Neutrophil (primary cell): Measurements from ENCODE around the gene CHRM4.

Source experiments
- H3K27ac ChIP-seq: fragments of 200-600 bp; sonication (generic); 2 replicates; pipeline ENCODE4 v1.5.1; 2016; ENCODE audit warnings: mild to moderate bottlenecking, moderate library complexity
- H3K27me3 ChIP-seq: fragments of 200-600 bp; sonication (generic); 2 replicates; pipeline ENCODE4 v1.6.0; 2016; ENCODE audit warnings: mild to moderate bottlenecking
- H3K36me3 ChIP-seq: fragments of 200-600 bp; sonication (generic); 2 replicates; pipeline ENCODE4 v1.5.1; 2017
- H3K4me1 ChIP-seq, 2 experiments: fragments of 200-600 bp in 1 of 2; sonication (generic) in 1 of 2; 1 replicate in 1 of 2; 2 replicates in 1 of 2; pipeline versions ENCODE4 v1.5.1 to v1.6.1; 2013 to 2016; ENCODE audit warnings: low read depth in 1 of 2, low read length in 1 of 2, mild to moderate bottlenecking in 1 of 2, moderate library complexity in 1 of 2; ENCODE audit not compliant: control insufficient read depth in 1 of 2, insufficient read depth in 1 of 2
- H3K4me3 ChIP-seq, 2 experiments: fragments of 200-600 bp in 1 of 2; sonication (generic) in 1 of 2; 1 replicate in 1 of 2; 2 replicates in 1 of 2; pipeline ENCODE4 v1.5.1; 2013 to 2016; ENCODE audit warnings: low read depth in 1 of 2, low read length in 1 of 2, mild to moderate bottlenecking in 1 of 2, moderate library complexity in 1 of 2
- H3K9me3 ChIP-seq: fragments of 200-600 bp; sonication (generic); 2 replicates; pipeline ENCODE4 v1.5.1; 2016
- CTCF ChIP-seq: fragments of 200-600 bp; sonication (generic); IDR thresholded peaks from 2 replicates; pipeline ENCODE4 v1.5.1; 2016; ENCODE audit warnings: antibody characterized with exemption

CHRM4 gene

GRCh38 chr11:46345881-46346484 is 45.6 kb downstream of the CHRM4 start:
- peaks cover 91 to 94% of the 10 kb centered on the region in 2 experiments for H3K4me1 ChIP-seq
- peak overlapping the region; percentile 94 for H3K27ac ChIP-seq
- H3K9me3 ChIP-seq: no peaks in the 10 kb centered on the region

GRCh38 chr11:46345131-46345597 is 46.4 kb downstream of the CHRM4 start:
- Histone ChIP-seq H3K27ac (peak overlapping the region; percentile 94), H3K4me1 (peaks cover 93 to 94% of the 10 kb centered on the region in 2 experiments), H3K9me3 (no peaks in the 10 kb centered on the region), H3K27me3 (no peaks in the 10 kb centered on the region), H3K36me3 (peaks cover 14% of the 10 kb centered on the region), H3K4me3 (peak overlapping the region; percentile 93 to 97)
- peak; percentile 27 for TF ChIP-seq CTCF

More at GRCh38 chr11:46345881-46346484, 45.6 kb downstream of the CHRM4 start:
- peak; percentile 12 for TF ChIP-seq CTCF
- Histone ChIP-seq H3K36me3 (peaks cover 17% of the 10 kb centered on the region), H3K4me3 (peak overlapping the region; percentile 93 to 97), H3K27me3 (no peaks in the 10 kb centered on the region)

DNA sequence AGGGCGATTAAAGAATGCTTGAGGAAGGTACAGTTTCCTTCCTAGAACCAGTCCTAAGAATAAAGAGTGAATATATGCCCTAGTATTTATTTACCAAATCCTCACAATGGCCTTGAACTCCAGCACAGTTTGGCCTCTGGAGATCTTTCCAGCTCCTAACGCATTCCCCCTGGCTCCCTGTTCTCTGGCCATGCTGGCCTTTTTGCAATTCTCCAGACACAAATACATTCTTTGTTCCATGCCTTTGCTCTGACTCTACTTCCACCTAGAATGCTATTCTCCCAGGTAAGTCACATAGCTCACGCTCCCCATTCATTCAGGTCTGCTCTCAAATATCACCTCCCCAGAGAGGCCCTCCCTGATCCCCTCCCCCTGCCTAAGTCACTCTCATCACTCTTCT is 48.1 kb downstream of the CHRM4 start:
- Histone ChIP-seq H3K27me3 (no peaks in the 10 kb centered on the region), H3K9me3 (no peaks in the 10 kb centered on the region), H3K27ac (peak overlapping the region; percentile 94), H3K36me3 (peaks cover 7% of the 10 kb centered on the region), H3K4me3 (no peak overlapping the region), H3K4me1 (peaks cover 93 to 94% of the 10 kb centered on the region in 2 experiments)
- TF ChIP-seq CTCF: no peak

DNA sequence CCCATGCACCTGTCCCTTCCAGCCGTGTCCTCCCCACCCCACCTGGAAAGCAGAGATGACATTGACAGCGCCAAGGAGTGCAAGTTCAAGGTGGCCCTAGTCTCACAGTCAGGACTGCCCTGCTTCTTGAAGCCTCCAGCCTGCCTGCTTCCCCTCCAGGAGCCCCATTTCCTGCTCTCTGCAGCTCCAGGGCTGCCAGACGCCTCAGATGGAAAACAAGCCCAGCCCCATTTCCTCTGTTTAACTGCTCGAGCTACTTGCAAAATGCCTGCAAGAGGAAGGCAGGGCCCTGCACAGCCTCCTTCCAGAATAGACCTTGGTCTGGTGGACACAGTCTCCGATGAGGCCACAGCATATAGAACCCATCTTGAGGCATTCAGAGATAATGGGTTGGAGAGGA is 49.3 kb downstream of the CHRM4 start:
- H3K9me3 ChIP-seq: no peaks in the 10 kb centered on the region
- H3K27me3 ChIP-seq: no peaks in the 10 kb centered on the region
- no peaks in the 10 kb centered on the region for H3K36me3 ChIP-seq
- peaks cover 97% of the 10 kb centered on the region in 2 experiments for H3K4me1 ChIP-seq
- no peak for TF ChIP-seq CTCF
- peak overlapping the region in 1 of 2 experiments; percentile 13 for H3K4me3 ChIP-seq
- H3K27ac ChIP-seq: peak overlapping the region; percentile 94

GRCh38 chr11:46341454-46341853 is 50.1 kb downstream of the CHRM4 start:
- H3K9me3 ChIP-seq: no peaks in the 10 kb centered on the region
- H3K4me3 ChIP-seq: peak overlapping the region in 1 of 2 experiments; percentile 13
- H3K36me3 ChIP-seq: no peaks in the 10 kb centered on the region
- no peaks in the 10 kb centered on the region for H3K27me3 ChIP-seq
- peaks cover 98 to 99% of the 10 kb centered on the region in 2 experiments for H3K4me1 ChIP-seq
- H3K27ac ChIP-seq: peak overlapping the region; percentile 94
- no peak for TF ChIP-seq CTCF
